NCI-H345 treated with DMSO at 0.1 percent for 48 hours (cell line): ENCODE data around the gene RTEL1.

Experiments
- DNase-seq: peaks from one replicate; lab custom pipeline; 2025; ENCODE audit not compliant: unreplicated experiment; lab: John Stamatoyannopoulos, UW

Gene RTEL1

DNA sequence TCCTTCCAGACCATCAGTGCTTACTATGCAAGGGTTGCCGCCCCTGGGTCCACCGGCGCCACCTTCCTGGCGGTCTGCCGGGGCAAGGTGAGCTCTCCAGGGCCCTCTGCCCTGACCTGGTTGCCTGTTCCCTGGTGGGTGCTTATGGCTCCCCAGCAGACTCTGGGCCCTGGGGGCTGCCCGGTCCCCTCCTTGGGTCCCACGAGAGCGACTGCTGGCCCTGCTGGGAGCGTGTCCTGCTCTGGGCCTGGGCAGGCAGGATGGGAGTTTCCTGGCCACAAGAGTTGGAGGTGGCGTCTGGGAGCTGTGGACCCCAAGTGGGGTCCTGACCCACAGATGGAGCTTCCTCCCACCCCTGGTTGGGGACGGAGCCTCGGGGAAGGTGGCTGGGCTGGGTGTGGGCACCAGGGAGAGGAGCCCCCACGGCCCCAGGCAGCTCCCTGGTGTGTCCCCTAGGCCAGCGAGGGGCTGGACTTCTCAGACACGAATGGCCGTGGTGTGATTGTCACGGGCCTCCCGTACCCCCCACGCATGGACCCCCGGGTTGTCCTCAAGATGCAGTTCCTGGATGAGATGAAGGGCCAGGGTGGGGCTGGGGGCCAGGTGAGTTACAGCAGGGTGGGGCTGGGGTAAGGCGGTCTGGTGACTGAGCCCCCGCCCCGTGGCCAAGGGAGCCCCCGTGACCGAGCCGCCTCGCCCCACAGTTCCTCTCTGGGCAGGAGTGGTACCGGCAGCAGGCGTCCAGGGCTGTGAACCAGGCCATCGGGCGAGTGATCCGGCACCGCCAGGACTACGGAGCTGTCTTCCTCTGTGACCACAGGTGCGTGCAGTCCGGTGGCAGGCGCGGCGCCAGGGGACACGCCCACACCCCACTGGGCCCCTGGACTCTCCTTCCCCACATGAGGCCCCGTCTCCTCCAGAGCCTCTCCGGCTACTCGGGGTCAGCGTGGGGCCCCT lies 31.2 kb downstream of the RTEL1 start:
- DNase-seq, result no peak

DNA sequence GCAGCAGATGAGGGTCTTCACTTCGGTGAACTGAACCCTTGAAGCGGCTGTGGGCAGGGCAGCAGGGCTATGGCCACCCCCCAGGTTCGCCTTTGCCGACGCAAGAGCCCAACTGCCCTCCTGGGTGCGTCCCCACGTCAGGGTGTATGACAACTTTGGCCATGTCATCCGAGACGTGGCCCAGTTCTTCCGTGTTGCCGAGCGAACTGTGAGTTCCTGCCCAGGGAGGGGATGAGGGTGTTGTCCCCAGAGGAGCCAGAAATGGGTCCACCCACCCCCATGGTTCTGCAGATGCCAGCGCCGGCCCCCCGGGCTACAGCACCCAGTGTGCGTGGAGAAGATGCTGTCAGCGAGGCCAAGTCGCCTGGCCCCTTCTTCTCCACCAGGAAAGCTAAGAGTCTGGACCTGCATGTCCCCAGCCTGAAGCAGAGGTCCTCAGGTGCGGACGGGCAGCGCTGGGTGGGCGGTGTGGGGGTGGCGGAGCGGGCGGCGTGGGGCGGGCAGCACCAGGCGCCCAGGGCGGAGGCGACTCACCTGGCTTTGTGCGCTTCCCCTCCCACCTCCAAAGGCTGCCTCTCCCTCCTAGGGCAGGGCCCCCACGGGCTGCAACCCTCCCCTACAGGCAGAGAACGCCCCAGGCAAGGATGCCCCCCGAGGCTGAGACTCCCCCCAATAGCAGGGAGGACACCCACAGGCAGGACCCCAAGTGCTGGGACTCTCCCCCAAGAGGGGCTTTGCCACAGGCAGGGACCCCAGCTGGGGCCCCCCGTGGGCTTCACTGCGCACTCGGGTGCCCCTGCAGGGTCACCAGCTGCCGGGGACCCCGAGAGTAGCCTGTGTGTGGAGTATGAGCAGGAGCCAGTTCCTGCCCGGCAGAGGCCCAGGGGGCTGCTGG lies 32.1 kb downstream of the RTEL1 start:
- no peak for DNase-seq

DNA sequence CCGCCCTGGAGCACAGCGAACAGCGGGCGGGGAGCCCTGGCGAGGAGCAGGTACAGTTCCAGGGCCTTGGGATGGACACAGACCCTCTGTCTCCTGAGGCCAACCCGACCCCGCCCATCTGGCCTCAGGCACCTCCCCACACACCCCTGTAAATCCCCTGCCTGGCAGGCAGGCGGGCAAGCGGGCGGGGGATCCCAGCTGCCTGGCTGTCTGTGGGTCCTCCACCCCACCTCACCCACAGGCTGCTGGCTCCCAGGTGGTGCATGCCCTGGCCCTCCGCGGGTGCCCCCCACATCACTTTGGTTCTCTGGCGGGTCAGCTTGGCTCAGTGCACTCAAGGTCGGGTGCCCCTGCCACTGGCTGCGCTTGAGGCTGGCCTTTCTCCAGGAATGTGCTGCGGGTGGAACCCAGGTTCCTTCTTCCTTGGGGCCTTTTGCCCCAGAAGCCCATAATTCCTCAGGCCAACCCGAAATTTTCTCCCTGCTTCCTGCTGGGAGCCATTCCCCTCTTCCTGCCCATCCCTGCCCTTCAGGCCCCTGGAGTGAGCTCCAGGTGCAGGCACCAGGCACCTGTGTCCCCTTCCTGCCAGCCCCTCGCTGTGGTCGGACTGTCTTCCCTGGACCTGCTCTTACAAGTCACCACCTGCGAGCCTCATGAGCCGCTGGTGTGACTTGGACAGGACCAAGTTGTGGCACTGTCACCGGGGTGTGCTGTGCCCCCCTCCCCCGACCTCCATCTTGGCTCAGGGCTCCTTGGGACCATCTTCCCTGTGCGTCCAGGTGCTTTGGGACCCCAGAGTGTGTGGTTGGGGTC lies 33.0 kb downstream of the RTEL1 start:
- no peak for DNase-seq

DNA sequence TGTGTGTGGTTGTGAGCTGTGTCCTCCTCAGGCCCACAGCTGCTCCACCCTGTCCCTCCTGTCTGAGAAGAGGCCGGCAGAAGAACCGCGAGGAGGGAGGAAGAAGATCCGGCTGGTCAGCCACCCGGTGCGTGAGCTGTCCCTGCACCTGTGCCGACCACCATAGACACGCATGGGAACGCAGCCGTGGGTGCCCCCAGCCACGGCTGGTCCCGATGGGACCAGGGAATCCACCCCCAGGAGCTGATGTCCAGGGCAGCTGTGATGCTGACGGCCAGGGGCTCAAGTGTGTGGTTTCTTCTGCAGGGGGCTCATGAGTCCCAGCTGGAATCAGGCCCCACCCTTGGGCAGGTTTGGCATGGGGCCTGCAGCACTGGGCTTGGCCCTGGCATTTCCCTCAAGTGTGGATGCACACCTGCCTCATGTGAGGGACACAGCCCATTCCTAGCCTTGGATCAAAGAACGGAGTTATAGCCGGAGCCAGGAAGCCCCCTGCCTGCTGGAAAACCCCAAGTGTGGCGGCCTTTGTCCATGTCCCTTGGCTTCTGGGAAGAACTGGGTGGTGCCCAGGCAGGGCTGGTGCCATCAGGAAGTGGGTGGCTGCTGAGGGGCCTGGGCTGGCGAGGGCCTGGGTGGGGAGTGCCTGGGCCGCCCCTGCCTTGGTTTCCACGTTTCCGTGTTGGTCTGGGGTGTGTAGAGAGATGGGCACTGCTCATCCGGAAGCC lies 33.8 kb downstream of the RTEL1 start:
- DNase-seq, result no peak

DNA sequence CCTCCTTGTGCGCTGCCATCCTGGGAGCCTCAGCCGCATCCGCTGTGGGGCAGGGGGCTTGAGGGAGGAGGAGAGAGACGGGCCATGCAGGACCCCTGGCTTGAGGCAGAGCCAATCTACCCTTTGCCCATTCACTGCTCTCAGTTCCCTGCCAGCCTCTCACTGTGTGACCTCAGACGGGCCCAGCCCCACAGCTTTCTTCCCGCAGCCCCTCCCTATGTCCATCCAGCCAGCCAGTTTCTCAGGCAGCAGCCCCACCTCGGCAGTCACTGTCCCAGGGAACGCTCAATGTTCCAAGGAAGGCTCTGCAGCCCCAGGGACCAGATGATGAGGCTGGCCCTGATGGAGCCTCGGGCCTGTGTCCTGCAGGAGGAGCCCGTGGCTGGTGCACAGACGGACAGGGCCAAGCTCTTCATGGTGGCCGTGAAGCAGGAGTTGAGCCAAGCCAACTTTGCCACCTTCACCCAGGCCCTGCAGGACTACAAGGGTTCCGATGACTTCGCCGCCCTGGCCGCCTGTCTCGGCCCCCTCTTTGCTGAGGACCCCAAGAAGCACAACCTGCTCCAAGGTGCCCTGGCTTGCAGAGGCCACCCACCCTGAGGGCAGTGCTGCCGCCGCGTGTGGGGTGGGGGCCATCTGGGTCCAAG lies 34.4 kb downstream of the RTEL1 start:
- DNase-seq, result no peak

DNA sequence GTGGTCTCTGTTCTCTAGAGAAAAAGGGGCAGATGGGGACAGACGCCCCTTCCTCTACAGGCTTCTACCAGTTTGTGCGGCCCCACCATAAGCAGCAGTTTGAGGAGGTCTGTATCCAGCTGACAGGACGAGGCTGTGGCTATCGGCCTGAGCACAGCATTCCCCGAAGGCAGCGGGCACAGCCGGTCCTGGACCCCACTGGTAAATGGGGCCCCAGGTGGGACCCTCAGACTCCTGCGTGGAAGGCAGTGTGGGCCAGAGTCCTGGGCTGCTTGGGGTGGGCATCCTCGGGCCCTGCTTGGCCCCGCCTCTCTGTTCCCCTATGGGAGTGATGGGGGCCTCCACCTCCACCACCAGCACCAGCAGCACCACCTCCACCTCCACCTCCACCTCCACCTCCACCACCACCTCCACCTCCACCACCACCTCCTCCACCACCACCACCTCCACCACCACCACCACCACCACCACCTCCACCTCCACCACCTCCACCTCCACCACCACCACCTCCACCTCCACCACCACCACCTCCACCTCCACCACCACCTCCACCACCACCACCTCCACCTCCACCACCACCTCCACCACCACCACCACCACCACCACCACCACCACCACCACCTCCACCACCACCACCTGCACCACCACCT lies 35.1 kb downstream of the RTEL1 start:
- DNase-seq, result no peak

DNA sequence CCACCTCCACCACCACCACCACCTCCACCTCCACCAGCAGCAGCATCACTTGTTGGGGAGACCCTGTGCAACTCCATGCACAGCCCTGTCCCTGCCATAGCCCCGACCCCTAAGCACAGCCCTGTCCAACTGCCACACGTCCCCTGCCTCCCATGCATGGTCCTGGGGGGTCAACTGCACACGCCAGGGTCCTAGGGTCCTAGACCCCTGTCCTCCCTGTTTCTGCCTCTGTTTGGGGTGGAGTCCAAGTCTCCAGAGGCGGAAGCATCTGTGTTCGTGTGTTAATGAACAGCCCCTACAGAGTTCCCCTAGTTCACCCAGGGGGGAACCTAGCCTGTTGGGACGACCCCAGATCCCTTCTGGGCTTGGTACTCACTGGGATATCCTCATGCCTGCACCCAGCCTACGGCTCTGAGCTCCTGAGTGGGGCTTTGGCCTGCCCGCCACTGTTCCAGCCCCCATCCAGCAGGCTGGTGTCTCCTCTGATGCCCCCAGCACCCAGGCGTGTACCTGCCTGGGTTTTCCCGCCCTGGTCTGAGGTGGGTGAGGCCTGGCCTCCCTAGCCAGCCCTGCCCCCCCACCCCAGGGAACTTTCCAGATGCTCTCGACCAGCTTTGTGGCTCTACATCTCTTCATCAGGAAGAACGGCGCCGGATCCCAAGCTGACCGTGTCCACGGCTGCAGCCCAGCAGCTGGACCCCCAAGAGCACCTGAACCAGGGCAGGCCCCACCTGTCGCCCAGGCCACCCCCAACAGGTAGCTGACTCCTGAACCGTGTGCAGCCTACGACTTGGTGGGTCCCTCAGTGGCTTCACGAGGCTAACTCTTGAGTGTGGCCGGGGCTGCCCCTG lies 35.8 kb downstream of the RTEL1 start:
- no peak for DNase-seq

DNA sequence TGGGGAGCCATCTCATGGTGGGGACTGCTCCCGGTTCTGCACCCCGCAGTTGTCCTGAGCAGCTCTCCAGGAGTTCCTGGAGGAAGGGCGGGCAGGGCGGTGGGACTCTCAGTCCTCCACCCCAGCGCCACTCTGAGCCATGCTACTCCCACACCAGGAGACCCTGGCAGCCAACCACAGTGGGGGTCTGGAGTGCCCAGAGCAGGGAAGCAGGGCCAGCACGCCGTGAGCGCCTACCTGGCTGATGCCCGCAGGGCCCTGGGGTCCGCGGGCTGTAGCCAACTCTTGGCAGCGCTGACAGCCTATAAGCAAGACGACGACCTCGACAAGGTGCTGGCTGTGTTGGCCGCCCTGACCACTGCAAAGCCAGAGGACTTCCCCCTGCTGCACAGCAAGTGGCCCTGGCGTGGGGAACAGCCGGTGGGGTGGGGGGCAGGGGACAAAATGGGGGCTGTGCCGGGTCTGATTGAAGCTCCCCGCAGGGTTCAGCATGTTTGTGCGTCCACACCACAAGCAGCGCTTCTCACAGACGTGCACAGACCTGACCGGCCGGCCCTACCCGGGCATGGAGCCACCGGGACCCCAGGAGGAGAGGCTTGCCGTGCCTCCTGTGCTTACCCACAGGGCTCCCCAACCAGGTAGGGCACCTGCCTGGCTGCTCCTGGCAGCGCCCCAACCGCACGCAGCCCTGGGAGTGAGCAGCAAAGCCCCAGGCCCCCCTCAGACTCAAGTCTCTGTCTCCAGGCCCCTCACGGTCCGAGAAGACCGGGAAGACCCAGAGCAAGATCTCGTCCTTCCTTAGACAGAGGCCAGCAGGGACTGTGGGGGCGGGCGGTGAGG lies 36.7 kb downstream of the RTEL1 start:
- DNase-seq, result no peak

DNA sequence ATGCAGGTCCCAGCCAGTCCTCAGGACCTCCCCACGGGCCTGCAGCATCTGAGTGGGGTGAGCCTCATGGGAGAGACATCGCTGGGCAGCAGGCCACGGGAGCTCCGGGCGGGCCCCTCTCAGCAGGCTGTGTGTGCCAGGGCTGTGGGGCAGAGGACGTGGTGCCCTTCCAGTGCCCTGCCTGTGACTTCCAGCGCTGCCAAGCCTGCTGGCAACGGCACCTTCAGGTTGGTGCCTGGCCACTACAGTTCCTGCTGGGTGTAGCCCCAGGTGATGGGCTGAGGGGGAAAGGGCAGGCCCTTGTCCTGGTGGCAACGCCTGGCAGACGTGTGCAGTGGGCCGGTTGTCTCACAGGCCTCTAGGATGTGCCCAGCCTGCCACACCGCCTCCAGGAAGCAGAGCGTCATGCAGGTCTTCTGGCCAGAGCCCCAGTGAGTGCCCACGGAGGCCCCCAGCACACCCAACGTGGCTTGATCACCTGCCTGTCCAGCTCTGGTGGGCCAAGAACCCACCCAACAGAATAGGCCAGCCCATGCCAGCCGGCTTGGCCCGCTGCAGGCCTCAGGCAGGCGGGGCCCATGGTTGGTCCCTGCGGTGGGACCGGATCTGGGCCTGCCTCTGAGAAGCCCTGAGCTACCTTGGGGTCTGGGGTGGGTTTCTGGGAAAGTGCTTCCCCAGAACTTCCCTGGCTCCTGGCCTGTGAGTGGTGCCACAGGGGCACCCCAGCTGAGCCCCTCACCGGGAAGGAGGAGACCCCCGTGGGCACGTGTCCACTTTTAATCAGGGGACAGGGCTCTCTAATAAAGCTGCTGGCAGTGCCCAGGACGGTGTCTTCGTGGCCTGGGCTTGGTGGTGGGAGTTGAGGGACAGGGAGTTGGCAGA lies 37.6 kb downstream of the RTEL1 start:
- no peak for DNase-seq

DNA sequence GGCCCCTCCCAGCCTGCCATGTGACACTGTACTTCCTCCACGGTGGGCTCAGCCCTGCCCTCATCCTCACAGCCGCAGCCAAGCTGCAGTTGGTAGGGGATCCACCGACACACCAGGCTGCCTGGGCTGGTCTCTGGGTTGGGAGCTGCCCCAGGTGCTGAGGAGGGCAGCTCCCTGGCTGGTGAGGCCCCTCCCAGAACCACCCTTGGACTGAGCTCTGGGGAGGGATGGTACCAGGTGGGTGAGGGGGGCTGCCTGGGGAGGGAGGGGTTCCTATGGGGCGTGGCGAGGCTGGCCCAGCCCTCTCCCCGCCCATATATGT lies 38.2 kb downstream of the RTEL1 start:
- DNase-seq, result no peak

DNA sequence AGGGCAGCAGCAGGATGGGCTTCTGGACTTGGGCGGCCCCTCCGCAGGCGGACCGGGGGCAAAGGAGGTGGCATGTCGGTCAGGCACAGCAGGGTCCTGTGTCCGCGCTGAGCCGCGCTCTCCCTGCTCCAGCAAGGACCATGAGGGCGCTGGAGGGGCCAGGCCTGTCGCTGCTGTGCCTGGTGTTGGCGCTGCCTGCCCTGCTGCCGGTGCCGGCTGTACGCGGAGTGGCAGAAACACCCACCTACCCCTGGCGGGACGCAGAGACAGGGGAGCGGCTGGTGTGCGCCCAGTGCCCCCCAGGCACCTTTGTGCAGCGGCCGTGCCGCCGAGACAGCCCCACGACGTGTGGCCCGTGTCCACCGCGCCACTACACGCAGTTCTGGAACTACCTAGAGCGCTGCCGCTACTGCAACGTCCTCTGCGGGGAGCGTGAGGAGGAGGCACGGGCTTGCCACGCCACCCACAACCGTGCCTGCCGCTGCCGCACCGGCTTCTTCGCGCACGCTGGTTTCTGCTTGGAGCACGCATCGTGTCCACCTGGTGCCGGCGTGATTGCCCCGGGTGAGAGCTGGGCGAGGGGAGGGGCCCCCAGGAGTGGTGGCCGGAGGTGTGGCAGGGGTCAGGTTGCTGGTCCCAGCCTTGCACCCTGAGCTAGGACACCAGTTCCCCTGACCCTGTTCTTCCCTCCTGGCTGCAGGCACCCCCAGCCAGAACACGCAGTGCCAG lies 38.7 kb downstream of the RTEL1 start, which contains the start of gene TNFRSF6B:
TSS of gene TNFRSF6B (plus strand) at position 25 of the 729 bp plus-strand sequence. CDS start at position 141, 116 bp downstream.
- DNase-seq, result no peak

DNA sequence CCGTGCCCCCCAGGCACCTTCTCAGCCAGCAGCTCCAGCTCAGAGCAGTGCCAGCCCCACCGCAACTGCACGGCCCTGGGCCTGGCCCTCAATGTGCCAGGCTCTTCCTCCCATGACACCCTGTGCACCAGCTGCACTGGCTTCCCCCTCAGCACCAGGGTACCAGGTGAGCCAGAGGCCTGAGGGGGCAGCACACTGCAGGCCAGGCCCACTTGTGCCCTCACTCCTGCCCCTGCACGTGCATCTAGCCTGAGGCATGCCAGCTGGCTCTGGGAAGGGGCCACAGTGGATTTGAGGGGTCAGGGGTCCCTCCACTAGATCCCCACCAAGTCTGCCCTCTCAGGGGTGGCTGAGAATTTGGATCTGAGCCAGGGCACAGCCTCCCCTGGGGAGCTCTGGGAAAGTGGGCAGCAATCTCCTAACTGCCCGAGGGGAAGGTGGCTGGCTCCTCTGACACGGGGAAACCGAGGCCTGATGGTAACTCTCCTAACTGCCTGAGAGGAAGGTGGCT lies 39.3 kb downstream of the RTEL1 start:
- no peak for DNase-seq

DNA sequence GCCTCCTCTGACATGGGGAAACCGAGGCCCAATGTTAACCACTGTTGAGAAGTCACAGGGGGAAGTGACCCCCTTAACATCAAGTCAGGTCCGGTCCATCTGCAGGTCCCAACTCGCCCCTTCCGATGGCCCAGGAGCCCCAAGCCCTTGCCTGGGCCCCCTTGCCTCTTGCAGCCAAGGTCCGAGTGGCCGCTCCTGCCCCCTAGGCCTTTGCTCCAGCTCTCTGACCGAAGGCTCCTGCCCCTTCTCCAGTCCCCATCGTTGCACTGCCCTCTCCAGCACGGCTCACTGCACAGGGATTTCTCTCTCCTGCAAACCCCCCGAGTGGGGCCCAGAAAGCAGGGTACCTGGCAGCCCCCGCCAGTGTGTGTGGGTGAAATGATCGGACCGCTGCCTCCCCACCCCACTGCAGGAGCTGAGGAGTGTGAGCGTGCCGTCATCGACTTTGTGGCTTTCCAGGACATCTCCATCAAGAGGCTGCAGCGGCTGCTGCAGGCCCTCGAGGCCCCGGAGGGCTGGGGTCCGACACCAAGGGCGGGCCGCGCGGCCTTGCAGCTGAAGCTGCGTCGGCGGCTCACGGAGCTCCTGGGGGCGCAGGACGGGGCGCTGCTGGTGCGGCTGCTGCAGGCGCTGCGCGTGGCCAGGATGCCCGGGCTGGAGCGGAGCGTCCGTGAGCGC lies 39.9 kb downstream of the RTEL1 start:
- DNase-seq, result no peak

DNA sequence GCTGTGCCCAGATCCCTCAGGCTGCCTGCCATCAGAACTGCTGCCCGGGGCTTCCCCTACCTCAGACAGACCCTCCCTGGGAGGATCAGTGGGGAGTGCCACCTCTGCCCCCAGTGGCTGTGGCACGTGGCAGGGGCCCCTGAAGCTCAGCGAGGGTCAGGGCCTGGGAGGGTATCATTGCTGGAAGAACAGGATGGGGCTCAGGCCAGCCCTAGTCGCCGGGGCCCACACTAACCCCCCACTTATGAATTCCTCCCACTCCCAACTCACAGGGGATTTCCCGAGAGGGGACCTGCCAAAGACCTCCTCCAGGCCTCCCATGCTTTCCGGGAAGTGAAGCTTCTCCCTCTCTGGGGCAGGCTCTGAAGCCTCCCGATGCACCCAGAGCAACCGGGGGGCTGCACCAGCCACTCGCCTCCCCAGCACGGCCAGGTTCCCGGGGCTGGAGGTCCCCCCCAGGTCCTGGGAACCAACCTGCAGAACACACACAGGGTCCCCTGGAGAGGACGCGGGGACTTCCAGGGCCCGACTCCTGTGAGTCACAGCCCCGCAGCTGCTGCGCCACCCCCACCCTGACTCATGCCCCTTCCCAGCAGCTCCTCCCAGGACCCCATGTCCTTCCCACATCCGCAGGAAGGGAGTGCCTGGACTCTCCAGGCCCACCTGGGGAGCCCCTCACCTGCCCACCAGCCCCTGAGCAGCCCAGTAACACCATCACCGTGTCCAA lies 40.8 kb downstream of the RTEL1 start:
- DNase-seq, result no peak
